Adrenal gland (tissue), 5 donors: ENCODE data around the gene CACNA1A.

Source experiments
- CTCF ChIP-seq, 6 experiments: fragments of 450-650 bp in 4 of 6; fragments of 200-600 bp in 2 of 6; sonication (generic) in 1 of 6; IDR thresholded peaks; 1 replicate in 5 of 6; 2 replicates in 1 of 6; pipeline versions ENCODE4 v1.5.1 to v1.8.0; 2016 to 2021; ENCODE audit warnings: antibody characterized with exemption in 6 of 6, mild to moderate bottlenecking in 2 of 6, moderate library complexity in 1 of 6
- POLR2A ChIP-seq, 2 donors: fragments of 450-650 bp; IDR thresholded peaks; one replicate each; pipeline ENCODE4 v1.6.1; 2017; ENCODE audit warnings: antibody characterized with exemption in 2 of 2, mild to moderate bottlenecking in 2 of 2, moderate library complexity in 1 of 2
- donor health status: DM: no; HTN: no; CAD: no.

- TF ChIP-seq CTCF (IDR thresholded peaks at IDR 0.05) (no peak), POLR2A (IDR thresholded peaks at IDR 0.05) (no peak)
These were observed 279.3 kb downstream of the CACNA1A start for GRCh38 chr19:13226983-13227382.
